ENCODE results near the gene MEF2A.

DNA sequence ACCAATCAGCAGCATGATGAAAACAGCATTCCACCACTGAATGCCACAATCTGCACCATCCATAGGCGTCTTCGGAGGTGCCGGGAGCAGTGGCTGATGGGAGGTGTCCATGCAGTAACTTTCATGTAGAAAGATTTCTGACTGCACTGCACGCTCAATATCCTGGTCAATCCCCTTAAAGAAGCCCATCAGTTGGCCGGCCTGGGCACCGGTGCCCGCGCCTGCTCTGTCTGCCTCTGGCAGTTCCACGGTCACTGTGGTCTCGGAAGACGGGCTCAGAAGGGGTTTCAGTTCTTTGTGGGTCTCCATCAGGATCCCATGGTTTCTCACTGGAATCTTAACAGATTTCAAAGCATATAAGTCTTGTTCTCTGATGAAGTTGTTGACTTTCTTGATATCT is 163.5 kb downstream of the MEF2A start:
- no peak for TF ChIP-seq POLR2AphosphoS5 (IDR thresholded peaks at IDR 0.05; ENCODE audit: low read depth, low read length)
- TF ChIP-seq, protein P1, sequence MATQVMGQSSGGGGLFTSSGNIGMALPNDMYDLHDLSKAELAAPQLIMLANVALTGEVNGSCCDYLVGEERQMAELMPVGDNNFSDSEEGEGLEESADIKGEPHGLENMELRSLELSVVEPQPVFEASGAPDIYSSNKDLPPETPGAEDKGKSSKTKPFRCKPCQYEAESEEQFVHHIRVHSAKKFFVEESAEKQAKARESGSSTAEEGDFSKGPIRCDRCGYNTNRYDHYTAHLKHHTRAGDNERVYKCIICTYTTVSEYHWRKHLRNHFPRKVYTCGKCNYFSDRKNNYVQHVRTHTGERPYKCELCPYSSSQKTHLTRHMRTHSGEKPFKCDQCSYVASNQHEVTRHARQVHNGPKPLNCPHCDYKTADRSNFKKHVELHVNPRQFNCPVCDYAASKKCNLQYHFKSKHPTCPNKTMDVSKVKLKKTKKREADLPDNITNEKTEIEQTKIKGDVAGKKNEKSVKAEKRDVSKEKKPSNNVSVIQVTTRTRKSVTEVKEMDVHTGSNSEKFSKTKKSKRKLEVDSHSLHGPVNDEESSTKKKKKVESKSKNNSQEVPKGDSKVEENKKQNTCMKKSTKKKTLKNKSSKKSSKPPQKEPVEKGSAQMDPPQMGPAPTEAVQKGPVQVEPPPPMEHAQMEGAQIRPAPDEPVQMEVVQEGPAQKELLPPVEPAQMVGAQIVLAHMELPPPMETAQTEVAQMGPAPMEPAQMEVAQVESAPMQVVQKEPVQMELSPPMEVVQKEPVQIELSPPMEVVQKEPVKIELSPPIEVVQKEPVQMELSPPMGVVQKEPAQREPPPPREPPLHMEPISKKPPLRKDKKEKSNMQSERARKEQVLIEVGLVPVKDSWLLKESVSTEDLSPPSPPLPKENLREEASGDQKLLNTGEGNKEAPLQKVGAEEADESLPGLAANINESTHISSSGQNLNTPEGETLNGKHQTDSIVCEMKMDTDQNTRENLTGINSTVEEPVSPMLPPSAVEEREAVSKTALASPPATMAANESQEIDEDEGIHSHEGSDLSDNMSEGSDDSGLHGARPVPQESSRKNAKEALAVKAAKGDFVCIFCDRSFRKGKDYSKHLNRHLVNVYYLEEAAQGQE (IDR thresholded peaks at IDR 0.05; ENCODE audit: insufficient read depth in 1 of 2, low read depth in 2 of 2, low read length in 2 of 2) = no peak
